HFF-Myc (cell line): Measurements from ENCODE around the gene LARGE1.

Source experiments
- DNase-seq: peaks from one replicate; pipeline ENCODE4 v3.0.0-alpha.2; 2011; ENCODE audit warnings: low read depth; ENCODE audit errors: extremely low read depth
- H3K4me3 ChIP-seq: replicated peaks from 2 replicates; pipeline ENCODE4 v1.5.1; 2011; ENCODE audit warnings: low read depth, mild to moderate bottlenecking, control low read depth, low read length
- CTCF ChIP-seq: IDR thresholded peaks from 2 replicates; pipeline ENCODE4 v1.5.1; 2012; ENCODE audit warnings: mild to moderate bottlenecking, low read depth, low read length, control low read depth; ENCODE audit errors: missing control alignments

LARGE1 gene

GRCh38 chr22:33748714-33749113, 171.6 kb downstream of the LARGE1 start:
- no peak for TF ChIP-seq CTCF
- DNase-seq, result no peak
- H3K4me3 ChIP-seq, result no peak overlapping the region

GRCh38 chr22:33747576-33748180, 172.6 kb downstream of the LARGE1 start:
- H3K4me3 ChIP-seq, result no peak overlapping the region
- no peak for DNase-seq
- TF ChIP-seq CTCF, result no peak

- no peak for DNase-seq
- no peak for TF ChIP-seq CTCF
- no peak overlapping the region for H3K4me3 ChIP-seq
Observed at GRCh38 chr22:33747029-33747428, 173.2 kb downstream of the LARGE1 start.

GRCh38 chr22:33746501-33746928, 173.8 kb downstream of the LARGE1 start:
- DNase-seq, result no peak
- no peak for TF ChIP-seq CTCF

GRCh38 chr22:33745501-33745900, 174.8 kb downstream of the LARGE1 start:
- DNase-seq, result no peak
- no peak for TF ChIP-seq CTCF
- H3K4me3 ChIP-seq, result no peak overlapping the region

More at GRCh38 chr22:33746501-33746928, 173.8 kb downstream of the LARGE1 start:
- no peak overlapping the region for H3K4me3 ChIP-seq

- H3K4me3 ChIP-seq, result no peak overlapping the region
- no peak for TF ChIP-seq CTCF
- DNase-seq, result no peak
Observed at GRCh38 chr22:33743756-33744155, 176.5 kb downstream of the LARGE1 start.

GRCh38 chr22:33741025-33741424, 179.3 kb downstream of the LARGE1 start:
- no peak for TF ChIP-seq CTCF
- H3K4me3 ChIP-seq, result no peak overlapping the region
- no peak for DNase-seq
